VCaP (cell line): Measurements from ENCODE around the gene NRG2.

Source experiments
- H3K27ac ChIP-seq: fragments of 450-650 bp; 2 replicates; pipeline ENCODE4 v1.5.1; 2017
- TF ChIP-seq, protein P1 (sequence below): fragments of 450-650 bp; conservative IDR thresholded peaks from 2 replicates; pipeline ENCODE4 v1.5.1; 2017; ENCODE audit warnings: mild to moderate bottlenecking, moderate library complexity

Gene NRG2

DNA sequence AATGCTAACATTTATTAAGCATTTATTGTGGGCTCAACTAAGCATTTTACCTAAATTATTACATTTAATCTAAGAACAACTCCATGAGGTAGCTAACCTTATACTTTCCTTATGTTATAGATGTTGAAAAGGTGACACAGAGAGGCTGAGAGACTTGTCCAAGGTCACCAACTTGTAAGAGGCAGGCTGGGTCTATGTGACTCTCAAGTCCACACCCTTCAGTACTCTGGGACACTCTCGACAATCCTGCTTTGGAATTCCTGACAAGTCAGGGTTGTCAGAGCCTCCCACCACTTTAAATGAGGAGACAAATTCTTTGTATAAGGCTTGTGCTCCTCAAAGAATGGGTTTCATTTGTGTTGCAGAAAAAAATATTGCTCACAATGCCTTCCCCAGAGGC is 67.2 kb downstream of the NRG2 start:
- H3K27ac ChIP-seq: no peak overlapping the region
- TF ChIP-seq, protein P1, sequence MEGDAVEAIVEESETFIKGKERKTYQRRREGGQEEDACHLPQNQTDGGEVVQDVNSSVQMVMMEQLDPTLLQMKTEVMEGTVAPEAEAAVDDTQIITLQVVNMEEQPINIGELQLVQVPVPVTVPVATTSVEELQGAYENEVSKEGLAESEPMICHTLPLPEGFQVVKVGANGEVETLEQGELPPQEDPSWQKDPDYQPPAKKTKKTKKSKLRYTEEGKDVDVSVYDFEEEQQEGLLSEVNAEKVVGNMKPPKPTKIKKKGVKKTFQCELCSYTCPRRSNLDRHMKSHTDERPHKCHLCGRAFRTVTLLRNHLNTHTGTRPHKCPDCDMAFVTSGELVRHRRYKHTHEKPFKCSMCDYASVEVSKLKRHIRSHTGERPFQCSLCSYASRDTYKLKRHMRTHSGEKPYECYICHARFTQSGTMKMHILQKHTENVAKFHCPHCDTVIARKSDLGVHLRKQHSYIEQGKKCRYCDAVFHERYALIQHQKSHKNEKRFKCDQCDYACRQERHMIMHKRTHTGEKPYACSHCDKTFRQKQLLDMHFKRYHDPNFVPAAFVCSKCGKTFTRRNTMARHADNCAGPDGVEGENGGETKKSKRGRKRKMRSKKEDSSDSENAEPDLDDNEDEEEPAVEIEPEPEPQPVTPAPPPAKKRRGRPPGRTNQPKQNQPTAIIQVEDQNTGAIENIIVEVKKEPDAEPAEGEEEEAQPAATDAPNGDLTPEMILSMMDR: no peak

DNA sequence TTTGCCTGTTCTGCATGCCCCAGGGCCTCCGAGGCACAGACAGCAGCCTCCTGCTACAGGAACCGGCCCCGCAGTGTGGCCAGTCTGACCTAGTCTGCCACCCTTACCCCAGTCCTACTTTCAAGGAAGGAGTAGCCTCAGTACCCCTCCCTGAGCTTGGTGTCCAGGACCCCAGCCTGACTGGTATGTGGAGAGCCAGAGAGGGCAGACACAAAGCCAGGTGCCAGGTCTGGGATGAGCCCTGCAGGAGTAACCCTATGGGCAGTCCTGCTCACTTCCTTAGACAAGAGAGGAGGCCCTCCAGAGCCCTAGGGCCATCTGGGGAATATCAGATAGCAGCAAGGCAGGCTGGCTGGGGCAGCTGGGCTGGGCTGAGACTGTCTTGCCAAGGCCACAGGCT is 67.8 kb downstream of the NRG2 start:
- no peak overlapping the region for H3K27ac ChIP-seq
- TF ChIP-seq, protein P1: no peak

DNA sequence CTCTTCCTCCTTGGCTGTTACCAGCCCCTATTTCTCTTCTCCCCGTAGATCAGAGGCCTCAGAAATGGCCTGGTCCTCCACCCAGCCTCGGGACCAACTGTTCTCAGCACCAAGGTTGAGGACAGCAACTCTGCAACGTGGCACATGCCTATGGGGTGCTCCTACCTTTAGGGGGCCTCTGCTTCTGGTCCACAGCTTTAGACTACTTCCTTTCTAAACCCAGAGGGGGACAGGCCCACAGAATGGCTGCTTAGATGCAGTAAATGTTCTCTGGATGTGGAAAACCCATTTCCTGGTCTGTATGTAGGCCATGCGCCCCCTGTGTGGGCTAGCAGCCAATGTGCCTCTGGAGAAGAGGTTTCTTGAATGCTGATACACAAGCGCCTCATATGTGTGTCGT is 68.4 kb downstream of the NRG2 start:
- H3K27ac ChIP-seq: no peak overlapping the region
- TF ChIP-seq, protein P1: no peak

DNA sequence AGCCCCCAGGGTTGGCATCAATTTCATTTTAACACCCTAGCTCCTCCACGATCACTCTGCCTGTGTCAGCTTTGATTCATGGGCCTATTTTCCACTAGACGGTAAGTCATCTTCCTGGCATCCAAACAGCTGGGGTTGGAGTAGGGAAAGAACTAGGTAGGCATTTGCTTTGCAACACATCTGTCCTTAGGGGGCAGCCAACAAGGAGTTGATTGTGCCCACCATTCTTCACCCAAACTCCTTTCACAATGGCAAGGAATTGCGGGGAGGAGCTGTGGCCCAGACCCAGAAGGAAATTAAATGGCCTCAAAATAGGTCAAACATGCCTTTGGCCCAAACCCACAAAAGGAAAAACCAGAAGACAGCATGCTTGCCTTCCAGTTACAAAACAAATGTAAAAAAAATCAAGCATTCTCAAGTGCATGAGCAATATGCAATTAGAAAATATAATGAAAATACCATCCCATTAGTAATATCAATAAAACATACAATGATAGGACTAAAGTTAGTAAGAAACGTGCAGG is 71.8 kb downstream of the NRG2 start:
- TF ChIP-seq, protein P1: no peak
- no peak overlapping the region for H3K27ac ChIP-seq

DNA sequence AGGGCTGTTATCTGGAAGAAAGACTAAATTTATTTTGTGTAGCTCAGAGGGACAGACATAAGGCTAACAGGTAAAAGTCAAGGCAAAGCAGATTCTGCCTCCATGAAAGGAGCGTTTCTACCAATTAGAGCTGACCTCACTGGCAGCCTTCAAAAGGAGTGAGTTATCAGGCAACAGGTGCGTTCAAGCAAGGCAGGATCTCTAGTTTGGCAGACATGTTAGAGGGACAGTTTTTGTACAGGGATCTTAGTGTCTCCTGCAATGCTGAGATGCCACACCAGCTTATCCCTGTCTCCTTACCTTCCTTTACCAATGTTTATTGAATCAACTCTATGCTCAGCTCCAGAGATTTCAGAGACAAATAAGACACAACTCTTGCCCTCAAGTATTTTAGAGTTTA is 73.8 kb downstream of the NRG2 start:
- TF ChIP-seq, protein P1: no peak
- H3K27ac ChIP-seq: no peak overlapping the region

DNA sequence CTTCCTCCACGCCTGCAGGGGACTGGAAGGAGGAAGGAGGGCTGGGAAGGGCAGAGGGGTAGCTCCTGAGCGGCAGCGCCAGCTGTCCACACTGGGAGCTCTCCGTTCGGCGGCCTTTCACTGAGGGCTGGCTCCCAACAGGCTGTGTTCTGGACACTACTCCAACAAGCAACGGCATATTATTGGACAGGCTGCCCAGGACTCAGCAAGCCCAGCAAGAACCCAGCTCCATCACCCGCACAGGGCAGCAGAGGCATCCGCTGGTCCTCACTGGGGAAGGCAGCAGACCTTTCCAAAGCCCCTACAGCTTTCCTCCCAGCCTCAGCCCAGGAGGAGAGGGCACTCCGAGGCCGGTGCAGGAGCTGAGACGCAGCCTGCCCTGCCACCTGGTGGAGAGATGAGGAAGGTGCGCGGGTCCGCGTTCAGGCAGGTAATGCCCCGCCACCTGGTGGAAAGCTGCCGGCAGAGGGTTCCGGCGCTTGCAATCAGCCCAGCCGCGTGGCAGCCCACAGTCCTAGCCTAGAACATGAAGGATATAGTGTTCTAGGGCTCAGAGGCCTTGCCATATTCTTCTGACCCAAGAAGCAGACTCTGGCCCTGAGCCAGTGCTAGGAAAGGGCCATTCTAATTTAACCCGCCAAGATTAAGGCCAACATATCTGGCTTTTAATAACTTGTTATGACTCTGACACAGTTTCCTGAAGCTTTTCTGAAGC is 74.4 kb downstream of the NRG2 start:
- peak overlapping the region; percentile 4; the same call in 1 of the 2 replicates for H3K27ac ChIP-seq
- TF ChIP-seq, protein P1: peak; percentile 99

DNA sequence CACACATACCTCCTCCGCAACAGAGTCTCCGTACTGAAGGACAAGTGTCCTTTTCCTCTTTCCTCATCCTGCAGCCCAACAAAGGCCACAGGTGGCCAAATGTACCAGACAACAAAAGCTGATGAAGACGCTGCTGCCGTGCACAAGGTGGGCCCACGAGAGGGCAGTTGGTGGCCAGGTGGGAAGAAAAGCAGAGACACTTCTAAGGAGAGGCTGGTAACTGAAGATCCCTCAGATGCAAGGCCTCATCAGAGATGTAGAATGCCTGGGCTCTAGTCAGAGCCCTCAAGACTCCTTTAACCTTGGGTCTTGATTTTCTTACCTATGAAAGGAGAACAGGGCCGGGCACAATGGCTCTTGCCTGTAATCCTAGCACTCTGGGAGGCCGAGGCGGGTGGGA is 75.7 kb downstream of the NRG2 start:
- H3K27ac ChIP-seq: no peak overlapping the region
- TF ChIP-seq, protein P1: no peak
